ENCODE measurements around the gene INSM1.
A peak's percentile ranks its signal among the peaks of the same experiment; 100 is the strongest.
"Not testable (repeated sequence)": the region's sequence is repeated elsewhere in the genome, so short reads cannot be mapped to it uniquely, and the experiment has no call there.

Gene INSM1

GRCh38 chr20:20353576-20353975 is 14.3 kb upstream of the INSM1 start:
- Mint-ChIP-seq H3K27me3 (ENCODE audit: low read depth) (peaks cover 41% of the 10 kb centered on the region), H3K4me1 (no peaks in the 10 kb centered on the region), H3K27ac (no peak overlapping the region), H3K9me3 (peaks cover 40% of the 10 kb centered on the region), H3K4me3 (no peak overlapping the region), H3K36me3 (ENCODE audit: low read depth) (peaks cover 6% of the 10 kb centered on the region)
- TF ChIP-seq, protein P1, sequence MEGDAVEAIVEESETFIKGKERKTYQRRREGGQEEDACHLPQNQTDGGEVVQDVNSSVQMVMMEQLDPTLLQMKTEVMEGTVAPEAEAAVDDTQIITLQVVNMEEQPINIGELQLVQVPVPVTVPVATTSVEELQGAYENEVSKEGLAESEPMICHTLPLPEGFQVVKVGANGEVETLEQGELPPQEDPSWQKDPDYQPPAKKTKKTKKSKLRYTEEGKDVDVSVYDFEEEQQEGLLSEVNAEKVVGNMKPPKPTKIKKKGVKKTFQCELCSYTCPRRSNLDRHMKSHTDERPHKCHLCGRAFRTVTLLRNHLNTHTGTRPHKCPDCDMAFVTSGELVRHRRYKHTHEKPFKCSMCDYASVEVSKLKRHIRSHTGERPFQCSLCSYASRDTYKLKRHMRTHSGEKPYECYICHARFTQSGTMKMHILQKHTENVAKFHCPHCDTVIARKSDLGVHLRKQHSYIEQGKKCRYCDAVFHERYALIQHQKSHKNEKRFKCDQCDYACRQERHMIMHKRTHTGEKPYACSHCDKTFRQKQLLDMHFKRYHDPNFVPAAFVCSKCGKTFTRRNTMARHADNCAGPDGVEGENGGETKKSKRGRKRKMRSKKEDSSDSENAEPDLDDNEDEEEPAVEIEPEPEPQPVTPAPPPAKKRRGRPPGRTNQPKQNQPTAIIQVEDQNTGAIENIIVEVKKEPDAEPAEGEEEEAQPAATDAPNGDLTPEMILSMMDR (IDR thresholded peaks at IDR 0.05; ENCODE audit: unreplicated experiment in 3 of 3): no peak

DNA sequence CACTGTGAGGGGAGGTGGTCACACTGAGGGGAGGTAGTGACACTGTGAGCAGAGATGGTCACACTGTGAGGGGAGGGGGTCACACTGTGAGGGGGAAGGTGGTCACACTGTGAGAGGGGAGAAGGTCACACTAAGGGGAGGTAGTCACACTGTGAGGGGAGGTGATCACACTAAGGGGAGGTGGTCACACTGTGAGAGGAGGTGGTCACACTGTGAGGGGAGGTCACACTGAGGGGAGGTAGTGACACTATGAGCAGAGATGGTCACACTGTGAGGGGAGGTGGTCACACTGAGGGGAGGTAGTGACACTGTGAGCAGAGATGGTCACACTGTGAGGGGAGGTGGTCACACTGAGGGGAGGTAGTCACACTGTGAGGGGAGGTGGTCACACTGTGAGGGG is 12.4 kb upstream of the INSM1 start:
- H3K27me3 Mint-ChIP-seq (ENCODE audit: low read depth): peaks cover 56% of the 10 kb centered on the region

DNA sequence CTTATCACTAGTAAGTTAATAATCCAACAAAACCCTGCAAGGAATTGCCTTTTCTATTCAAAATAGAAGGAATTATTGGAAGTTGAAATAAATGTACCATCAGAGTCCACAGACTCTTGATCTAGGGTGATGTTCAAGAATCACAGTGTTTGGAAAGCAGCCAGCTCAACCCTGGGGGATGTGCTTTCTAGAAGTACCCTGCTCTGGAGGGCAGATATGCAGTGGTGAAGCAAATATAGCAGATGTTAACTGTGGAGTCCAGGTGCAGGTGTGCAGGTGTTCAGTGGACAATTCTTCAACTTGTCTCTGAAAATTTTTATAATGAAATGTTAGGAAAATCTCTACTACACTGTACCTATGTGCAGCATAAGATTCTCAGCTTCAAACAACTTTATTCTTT is 9.1 kb upstream of the INSM1 start:
- no peak overlapping the region for H3K4me3 Mint-ChIP-seq
- H3K36me3 Mint-ChIP-seq (ENCODE audit: low read depth): peaks cover 6% of the 10 kb centered on the region
- TF ChIP-seq, protein P1 (IDR thresholded peaks at IDR 0.05; ENCODE audit: unreplicated experiment in 3 of 3): no peak
- H3K4me1 Mint-ChIP-seq: peaks cover 8% of the 10 kb centered on the region
- H3K27me3 Mint-ChIP-seq (ENCODE audit: low read depth): peaks cover 65% of the 10 kb centered on the region
- no peak overlapping the region for H3K27ac Mint-ChIP-seq
- H3K9me3 Mint-ChIP-seq: peaks cover 17% of the 10 kb centered on the region

More for the DNA sequence above, 12.4 kb upstream of the INSM1 start:
- H3K4me1 Mint-ChIP-seq; H3K27ac Mint-ChIP-seq; H3K36me3 Mint-ChIP-seq (ENCODE audit: low read depth); H3K4me3 Mint-ChIP-seq: not testable (repeated sequence)
- peaks cover 42% of the 10 kb centered on the region for H3K9me3 Mint-ChIP-seq

GRCh38 chr20:20359628-20360027 is 8.3 kb upstream of the INSM1 start:
- Mint-ChIP-seq H3K36me3 (ENCODE audit: low read depth) (peaks cover 2% of the 10 kb centered on the region), H3K27ac (no peak overlapping the region), H3K4me3 (no peak overlapping the region), H3K9me3 (peaks cover 13% of the 10 kb centered on the region), H3K4me1 (peaks cover 8% of the 10 kb centered on the region), H3K27me3 (ENCODE audit: low read depth) (peaks cover 66% of the 10 kb centered on the region)
- TF ChIP-seq, protein P1 (IDR thresholded peaks at IDR 0.05; ENCODE audit: unreplicated experiment in 3 of 3): no peak

DNA sequence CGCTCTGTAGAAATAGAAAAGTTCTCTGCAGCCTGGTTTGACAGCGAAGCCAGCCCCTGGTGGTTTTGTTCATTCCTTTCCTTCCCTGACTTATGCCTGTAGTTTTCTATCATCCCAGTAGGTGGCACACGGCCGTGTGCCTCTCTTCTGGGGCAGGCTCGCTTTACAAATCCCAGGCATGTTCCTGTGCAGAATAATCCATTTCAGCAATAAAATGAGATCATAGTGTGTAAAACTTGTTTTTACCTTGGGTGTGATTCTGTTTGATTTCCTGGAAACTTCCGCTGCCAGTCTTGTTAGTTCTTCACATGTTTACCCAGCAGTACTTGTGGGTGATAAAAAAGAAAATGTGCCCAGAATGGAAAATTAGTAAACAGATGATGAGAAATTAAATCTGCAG is 7.4 kb upstream of the INSM1 start:
- no peak overlapping the region for H3K4me3 Mint-ChIP-seq
- peaks cover 10% of the 10 kb centered on the region for H3K4me1 Mint-ChIP-seq
- H3K9me3 Mint-ChIP-seq: peaks cover 9% of the 10 kb centered on the region
- TF ChIP-seq, protein P1 (IDR thresholded peaks at IDR 0.05; ENCODE audit: unreplicated experiment in 3 of 3): peak; percentile 81 to 88 (median 83)
- no peak overlapping the region for H3K27ac Mint-ChIP-seq
- H3K27me3 Mint-ChIP-seq (ENCODE audit: low read depth): peaks cover 72% of the 10 kb centered on the region
- H3K36me3 Mint-ChIP-seq (ENCODE audit: low read depth): no peaks in the 10 kb centered on the region

GRCh38 chr20:20362774-20363433 is 5.0 kb upstream of the INSM1 start:
- Mint-ChIP-seq H3K9me3 (peaks cover 9% of the 10 kb centered on the region), H3K27ac (no peak overlapping the region), H3K27me3 (ENCODE audit: low read depth) (peaks cover 95% of the 10 kb centered on the region), H3K36me3 (ENCODE audit: low read depth) (no peaks in the 10 kb centered on the region), H3K4me1 (peaks cover 15% of the 10 kb centered on the region), H3K4me3 (peak overlapping the region; percentile 26 to 58 (median 50))
- TF ChIP-seq, protein P1 (IDR thresholded peaks at IDR 0.05; ENCODE audit: unreplicated experiment in 3 of 3): no peak

All from nephron (organoid).